Prostate gland (tissue), 2 donors: ENCODE results near the gene ELAVL2.

Experiments used
- CTCF ChIP-seq, 4 experiments: fragments of 200-600 bp in 2 of 4; fragments of 450-650 bp in 2 of 4; sonication (generic) in 2 of 4; IDR thresholded peaks; 1 replicate in 3 of 4; 2 replicates in 1 of 4; pipeline ENCODE4 v1.5.1; 2016 to 2019; ENCODE audit warnings: antibody characterized with exemption in 4 of 4, mild to moderate bottlenecking in 2 of 4, moderate library complexity in 2 of 4
- POLR2A ChIP-seq: fragments of 450-650 bp; IDR thresholded peaks from one replicate; pipeline ENCODE4 v1.6.1; 2016; ENCODE audit warnings: antibody characterized with exemption, mild to moderate bottlenecking

GRCh38 chr9:23829580-23830475 is 3.8 kb upstream of the ELAVL2 start:
- no peak for TF ChIP-seq CTCF (IDR thresholded peaks at IDR 0.05)
- TF ChIP-seq POLR2A = no peak
